Suprapubic skin (tissue), 4 donors: ENCODE data around the gene USP6NL. TPM values are rescaled to one million over a fixed set of nuclear protein-coding genes. Genes with fewer than 3 reads are reported as not detected.

Source experiments
- DNase-seq, 2 donors: peaks; one replicate each; pipeline ENCODE4 v3.0.0-alpha.2; 2019; ENCODE audit warnings: low spot score in 2 of 2
- H3K27ac ChIP-seq: fragments of 200-600 bp; sonication (generic); one replicate; pipeline ENCODE4 v1.5.1; 2019
- H3K27me3 ChIP-seq: fragments of 200-600 bp; sonication (generic); one replicate; pipeline ENCODE4 v1.5.1; 2019
- H3K36me3 ChIP-seq: fragments of 200-600 bp; sonication (generic); one replicate; pipeline ENCODE4 v1.5.1; 2019
- H3K4me1 ChIP-seq: fragments of 200-600 bp; sonication (generic); one replicate; pipeline ENCODE4 v1.5.1; 2019
- H3K4me3 ChIP-seq: fragments of 200-600 bp; sonication (generic); one replicate; pipeline ENCODE4 v1.5.1; 2019; ENCODE audit warnings: mild to moderate bottlenecking
- H3K9me3 ChIP-seq: fragments of 200-600 bp; sonication (generic); one replicate; pipeline ENCODE4 v1.5.1; 2019
- CTCF ChIP-seq, 2 donors: fragments of 200-600 bp in 1 of 2; fragments of 450-650 bp in 1 of 2; sonication (generic) in 1 of 2; IDR thresholded peaks; one replicate each; pipeline ENCODE4 v1.5.1; 2016 to 2019; ENCODE audit warnings: antibody characterized with exemption in 2 of 2, mild to moderate bottlenecking in 1 of 2, moderate library complexity in 1 of 2
- EP300 ChIP-seq: sonication (generic); formaldehyde crosslinking; IDR thresholded peaks from one replicate; pipeline ENCODE4 v1.6.1; 2017; ENCODE audit warnings: antibody characterized with exemption
- POLR2A ChIP-seq, 2 donors: fragments of 450-650 bp; IDR thresholded peaks; one replicate each; pipeline ENCODE4 v1.6.1; 2017; ENCODE audit warnings: antibody characterized with exemption in 2 of 2, mild to moderate bottlenecking in 2 of 2, moderate library complexity in 2 of 2
- POLR2AphosphoS5 ChIP-seq, 3 donors: sonication (generic); formaldehyde crosslinking; IDR thresholded peaks; one replicate each; pipeline ENCODE4 v1.6.1; 2017; ENCODE audit warnings: antibody characterized with exemption in 3 of 3
- WGBS: methylation state at CpG from one replicate; pipeline ENCODE4 v1.1.5; 2018; 5-methylcytosine and 5-hydroxymethylcytosine counted together
- total RNA-seq, 4 donors: library from RNA; depleted of rRNA; stranded (reverse); fragments of >200 nt; gene quantifications; one replicate each; pipeline ENCODE4 v1.1.0, GENCODE V29; 2016

The USP6NL gene
- total RNA-seq, 4 donors from 2014 or later = 23.2 to 33.8 (median 27.7) TPM

GRCh38 chr10:11598712-11599397 lies 12.6 kb downstream of the USP6NL start:
- H3K4me1 ChIP-seq = no peaks in the 10 kb centered on the region
- no peaks in the 10 kb centered on the region for H3K9me3 ChIP-seq
- no peak for DNase-seq
- H3K36me3 ChIP-seq = no peaks in the 10 kb centered on the region
- no peak overlapping the region for H3K27ac ChIP-seq
- whole genome bisulfite sequencing = 84% methylated on average over 8 of the region's 8 CpGs
- no peak overlapping the region for H3K4me3 ChIP-seq
- no peaks in the 10 kb centered on the region for H3K27me3 ChIP-seq
- TF ChIP-seq POLR2A (IDR thresholded peaks at IDR 0.05) (no peak), EP300 (no peak), CTCF (IDR thresholded peaks at IDR 0.05) (no peak), POLR2AphosphoS5 (IDR thresholded peaks at IDR 0.05) (no peak)

DNA sequence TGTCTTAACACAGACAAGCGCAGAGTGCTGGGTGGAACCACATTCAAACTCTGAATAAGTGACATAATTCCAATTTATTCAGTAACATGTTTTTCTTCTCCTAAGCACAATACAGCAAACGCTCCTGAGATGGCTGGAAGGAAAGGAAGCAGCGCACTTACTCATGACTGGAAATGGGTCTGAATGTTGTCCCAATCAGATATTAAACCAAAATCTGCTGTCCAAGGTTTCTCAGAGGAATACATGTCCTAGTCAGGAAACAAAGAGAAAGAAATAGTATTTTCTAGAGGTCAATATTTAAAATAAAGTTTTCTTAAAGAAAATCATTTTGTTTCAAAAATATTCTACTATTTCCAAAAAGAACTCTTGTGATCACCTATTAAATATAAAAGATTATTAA lies 14.0 kb downstream of the USP6NL start:
- no peak for TF ChIP-seq CTCF (IDR thresholded peaks at IDR 0.05)
- TF ChIP-seq POLR2AphosphoS5 (IDR thresholded peaks at IDR 0.05) = no peak
- no peak for TF ChIP-seq POLR2A (IDR thresholded peaks at IDR 0.05)
- no peak for TF ChIP-seq EP300

GRCh38 chr10:11595395-11595692 lies 16.1 kb downstream of the USP6NL start:
- Histone ChIP-seq H3K27me3 (no peaks in the 10 kb centered on the region), H3K27ac (no peak overlapping the region), H3K4me1 (no peaks in the 10 kb centered on the region), H3K36me3 (no peaks in the 10 kb centered on the region), H3K9me3 (no peaks in the 10 kb centered on the region), H3K4me3 (no peak overlapping the region)
- DNase-seq = no peak
- WGBS = 46% methylated on average over 1 of the region's 1 CpG
- no peak for TF ChIP-seq CTCF (IDR thresholded peaks at IDR 0.05)
- TF ChIP-seq POLR2AphosphoS5 (IDR thresholded peaks at IDR 0.05) = no peak
- no peak for TF ChIP-seq POLR2A (IDR thresholded peaks at IDR 0.05)
- no peak for TF ChIP-seq EP300

More for the DNA sequence above, 14.0 kb downstream of the USP6NL start:
- Histone ChIP-seq H3K4me3 (no peak overlapping the region), H3K27me3 (no peaks in the 10 kb centered on the region), H3K4me1 (no peaks in the 10 kb centered on the region), H3K27ac (no peak overlapping the region), H3K9me3 (no peaks in the 10 kb centered on the region), H3K36me3 (no peaks in the 10 kb centered on the region)
- no peak for DNase-seq
- WGBS = 91% methylated on average over 3 of the region's 3 CpGs

DNA sequence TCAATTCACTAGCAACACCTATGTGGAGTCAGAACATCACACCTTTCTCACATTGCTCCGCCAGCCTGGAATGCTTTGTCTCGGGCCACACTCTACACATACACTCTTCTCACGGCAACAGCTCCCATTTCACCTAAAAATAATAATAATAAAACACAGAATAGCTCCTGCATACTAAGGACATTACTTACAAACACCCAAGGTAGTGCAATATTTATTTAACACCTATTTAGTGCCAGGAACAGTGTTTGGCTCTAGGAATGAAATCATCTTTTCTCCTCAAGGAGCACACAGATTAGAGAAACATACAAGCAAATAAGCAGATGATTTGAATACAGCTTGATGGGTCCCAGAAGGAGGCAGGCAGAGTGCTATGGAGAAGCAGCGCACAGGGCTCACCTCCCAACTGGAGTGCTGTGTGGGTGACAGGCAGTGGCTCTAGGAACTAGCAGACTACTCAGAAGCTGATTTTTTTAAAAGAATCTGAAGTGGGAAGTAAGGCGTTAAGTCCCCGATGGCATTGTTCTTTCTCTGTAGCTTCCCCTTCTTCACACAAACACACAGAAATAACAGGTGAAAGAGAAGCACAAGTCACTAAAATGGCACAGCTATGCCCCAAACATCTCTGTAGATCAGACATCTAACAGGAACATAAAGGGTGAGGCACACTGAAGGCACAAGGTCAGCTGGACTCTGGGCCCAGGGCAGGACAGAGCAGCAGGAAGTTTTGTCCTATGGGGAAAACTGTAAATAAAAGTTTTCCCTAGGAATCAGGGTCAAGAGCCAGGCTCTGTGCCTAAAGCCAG lies 16.7 kb downstream of the USP6NL start:
- no peaks in the 10 kb centered on the region for H3K4me1 ChIP-seq
- no peak overlapping the region for H3K27ac ChIP-seq
- no peak for DNase-seq
- no peaks in the 10 kb centered on the region for H3K9me3 ChIP-seq
- 87% methylated on average over 6 of the region's 6 CpGs for WGBS
- no peak for TF ChIP-seq EP300
- no peak for TF ChIP-seq POLR2A (IDR thresholded peaks at IDR 0.05)
- TF ChIP-seq CTCF (IDR thresholded peaks at IDR 0.05) = no peak
- TF ChIP-seq POLR2AphosphoS5 (IDR thresholded peaks at IDR 0.05) = no peak
- no peaks in the 10 kb centered on the region for H3K36me3 ChIP-seq
- H3K4me3 ChIP-seq = no peak overlapping the region
- H3K27me3 ChIP-seq = no peaks in the 10 kb centered on the region

DNA sequence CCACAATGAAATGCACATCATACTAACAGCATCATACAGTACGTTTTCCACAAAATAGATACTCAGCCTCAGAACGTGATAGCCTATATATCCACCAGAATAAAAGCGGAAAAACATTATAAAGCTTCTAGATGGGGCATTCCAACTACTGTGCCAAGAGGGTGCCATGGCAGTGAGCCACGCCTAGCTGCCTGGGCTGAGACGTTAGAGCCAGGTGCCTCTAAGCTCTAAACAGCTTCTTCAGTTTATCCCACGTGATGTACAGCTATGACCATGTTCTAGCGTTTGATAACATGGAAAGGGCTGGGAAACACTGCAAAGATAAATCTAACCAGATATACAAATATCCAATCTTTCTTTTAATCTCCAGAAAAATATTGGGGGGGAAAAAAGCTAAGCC lies 17.8 kb downstream of the USP6NL start:
- WGBS = 82% methylated on average over 7 of the region's 7 CpGs
- no peaks in the 10 kb centered on the region for H3K4me1 ChIP-seq
- no peaks in the 10 kb centered on the region for H3K27me3 ChIP-seq
- H3K27ac ChIP-seq = no peak overlapping the region
- H3K9me3 ChIP-seq = no peaks in the 10 kb centered on the region
- TF ChIP-seq POLR2A (IDR thresholded peaks at IDR 0.05) (no peak), POLR2AphosphoS5 (IDR thresholded peaks at IDR 0.05) (no peak), EP300 (no peak), CTCF (IDR thresholded peaks at IDR 0.05) (no peak)
- H3K4me3 ChIP-seq = no peak overlapping the region
- no peaks in the 10 kb centered on the region for H3K36me3 ChIP-seq
- DNase-seq = no peak
